SK-N-MC (cell line): Measurements from ENCODE around the gene MBOAT2.

Source experiments
- EZH2 ChIP-seq: fragments of 200-600 bp; sonication (generic); IDR thresholded peaks from one replicate; pipeline ENCODE4 v1.6.1; 2017; ENCODE audit warnings: antibody characterized with exemption
- POLR2AphosphoS5 ChIP-seq: IDR thresholded peaks from 2 replicates; pipeline ENCODE4 v1.6.1; 2012; ENCODE audit warnings: mild to moderate bottlenecking, low read depth, low read length, borderline replicate concordance

- TF ChIP-seq POLR2AphosphoS5: no peak
- TF ChIP-seq EZH2: no peak
Observed at GRCh38 chr2:8977758-8978157, 25.7 kb downstream of the MBOAT2 start.
